HG02870 (cell line): Measurements from ENCODE around the gene TK2.
A peak's percentile ranks its signal among the peaks of the same experiment; 100 is the strongest.
"Not testable (repeated sequence)": the region's sequence is repeated elsewhere in the genome, so short reads cannot be mapped to it uniquely, and the experiment has no call there.

Experiments
- ATAC-seq: cut with Tn5 transposase; IDR thresholded peaks from one replicate; pipeline ENCODE4 v1.9.1; 2021; ENCODE audit warnings: mild to moderate bottlenecking, moderate library complexity; ENCODE audit not compliant: unreplicated experiment

Gene TK2

GRCh38 chr16:66549284-66550131 lies at the start of gene TK2:
TK2 (minus strand) TSS chr16:66550122; CDS start chr16:66550061, 61 bp downstream.
- ATAC-seq = peak; percentile 32

GRCh38 chr16:66598111-66598510 lies 48.2 kb upstream of the TK2 start:
- ATAC-seq = no peak

GRCh38 chr16:66596986-66597848 lies 47.3 kb upstream of the TK2 start:
- peak; percentile 71 for ATAC-seq

- not testable (repeated sequence) for ATAC-seq
Observed at GRCh38 chr16:66596559-66596958, 46.6 kb upstream of the TK2 start.

- ATAC-seq = peak; percentile 39
Observed at GRCh38 chr16:66594739-66595138, 44.8 kb upstream of the TK2 start.

- no peak for ATAC-seq
Observed at GRCh38 chr16:66592814-66593213, 42.9 kb upstream of the TK2 start.

GRCh38 chr16:66592241-66592640 lies 42.3 kb upstream of the TK2 start:
- no peak for ATAC-seq

GRCh38 chr16:66591018-66591417 lies 41.1 kb upstream of the TK2 start:
- no peak for ATAC-seq

GRCh38 chr16:66590322-66590721 lies 40.4 kb upstream of the TK2 start:
- no peak for ATAC-seq

GRCh38 chr16:66588981-66589713 lies 39.2 kb upstream of the TK2 start:
- ATAC-seq = peak; percentile 82

- no peak for ATAC-seq
Observed at GRCh38 chr16:66587881-66588600, 38.1 kb upstream of the TK2 start.

- ATAC-seq = no peak
Observed at GRCh38 chr16:66585481-66586239, 35.7 kb upstream of the TK2 start.

GRCh38 chr16:66581246-66581952 lies 31.5 kb upstream of the TK2 start:
- no peak for ATAC-seq

GRCh38 chr16:66580605-66581209 lies 30.8 kb upstream of the TK2 start:
- no peak for ATAC-seq

- ATAC-seq = no peak
Observed at GRCh38 chr16:66578651-66579531, 29.0 kb upstream of the TK2 start, which contains the start of gene CMTM2. CMTM2 (plus strand) TSS chr16:66579463; CDS start chr16:66579608, 145 bp downstream.

GRCh38 chr16:66576296-66576695 lies 26.4 kb upstream of the TK2 start:
- no peak for ATAC-seq

- ATAC-seq = no peak
Observed at GRCh38 chr16:66575060-66575459, 25.1 kb upstream of the TK2 start.

- ATAC-seq = no peak
Observed at GRCh38 chr16:66574531-66574930, 24.6 kb upstream of the TK2 start.
